ENCODE measurements around the gene RNU6-1.

GRCh38 chr15:67803299-67803698, 36.5 kb downstream of the RNU6-1 start:
- TF ChIP-seq POLR2A (IDR thresholded peaks at IDR 0.05) (no peak), EP300 (IDR thresholded peaks at IDR 0.05) (no peak), POLR2AphosphoS5 (IDR thresholded peaks at IDR 0.05) (no peak)
- TF ChIP-seq, protein P1, sequence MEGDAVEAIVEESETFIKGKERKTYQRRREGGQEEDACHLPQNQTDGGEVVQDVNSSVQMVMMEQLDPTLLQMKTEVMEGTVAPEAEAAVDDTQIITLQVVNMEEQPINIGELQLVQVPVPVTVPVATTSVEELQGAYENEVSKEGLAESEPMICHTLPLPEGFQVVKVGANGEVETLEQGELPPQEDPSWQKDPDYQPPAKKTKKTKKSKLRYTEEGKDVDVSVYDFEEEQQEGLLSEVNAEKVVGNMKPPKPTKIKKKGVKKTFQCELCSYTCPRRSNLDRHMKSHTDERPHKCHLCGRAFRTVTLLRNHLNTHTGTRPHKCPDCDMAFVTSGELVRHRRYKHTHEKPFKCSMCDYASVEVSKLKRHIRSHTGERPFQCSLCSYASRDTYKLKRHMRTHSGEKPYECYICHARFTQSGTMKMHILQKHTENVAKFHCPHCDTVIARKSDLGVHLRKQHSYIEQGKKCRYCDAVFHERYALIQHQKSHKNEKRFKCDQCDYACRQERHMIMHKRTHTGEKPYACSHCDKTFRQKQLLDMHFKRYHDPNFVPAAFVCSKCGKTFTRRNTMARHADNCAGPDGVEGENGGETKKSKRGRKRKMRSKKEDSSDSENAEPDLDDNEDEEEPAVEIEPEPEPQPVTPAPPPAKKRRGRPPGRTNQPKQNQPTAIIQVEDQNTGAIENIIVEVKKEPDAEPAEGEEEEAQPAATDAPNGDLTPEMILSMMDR (IDR thresholded peaks at IDR 0.05), result no peak

All from suprapubic skin (tissue), 4 donors.